NCI-H1048 (cell line): ENCODE results near the gene RNASE7.

Source experiments
- DNase-seq: peaks from one replicate; lab custom pipeline; 2025; lab: John Stamatoyannopoulos, UW

The RNASE7 gene

DNA sequence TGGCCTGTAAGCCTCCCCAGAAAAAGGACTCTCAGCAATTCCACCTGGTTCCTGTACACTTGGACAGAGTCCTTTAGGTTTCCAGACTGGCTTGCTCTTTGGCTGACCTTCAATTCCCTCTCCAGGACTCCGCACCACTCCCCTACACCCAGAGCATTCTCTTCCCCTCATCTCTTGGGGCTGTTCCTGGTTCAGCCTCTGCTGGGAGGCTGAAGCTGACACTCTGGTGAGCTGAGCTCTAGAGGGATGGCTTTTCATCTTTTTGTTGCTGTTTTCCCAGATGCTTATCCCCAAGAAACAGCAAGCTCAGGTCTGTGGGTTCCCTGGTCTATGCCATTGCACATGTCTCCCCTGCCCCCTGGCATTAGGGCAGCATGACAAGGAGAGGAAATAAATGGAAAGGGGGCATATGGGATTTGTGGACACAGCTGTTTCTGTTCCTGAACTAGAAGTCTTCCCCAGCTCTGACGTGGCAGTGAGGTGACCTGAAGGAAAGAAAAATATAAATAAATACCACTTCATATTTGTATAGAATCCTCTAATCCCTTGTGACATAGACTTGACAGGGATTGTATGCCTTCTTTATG lies 1.3 kb downstream of the RNASE7 start:
- DNase-seq: no peak

DNA sequence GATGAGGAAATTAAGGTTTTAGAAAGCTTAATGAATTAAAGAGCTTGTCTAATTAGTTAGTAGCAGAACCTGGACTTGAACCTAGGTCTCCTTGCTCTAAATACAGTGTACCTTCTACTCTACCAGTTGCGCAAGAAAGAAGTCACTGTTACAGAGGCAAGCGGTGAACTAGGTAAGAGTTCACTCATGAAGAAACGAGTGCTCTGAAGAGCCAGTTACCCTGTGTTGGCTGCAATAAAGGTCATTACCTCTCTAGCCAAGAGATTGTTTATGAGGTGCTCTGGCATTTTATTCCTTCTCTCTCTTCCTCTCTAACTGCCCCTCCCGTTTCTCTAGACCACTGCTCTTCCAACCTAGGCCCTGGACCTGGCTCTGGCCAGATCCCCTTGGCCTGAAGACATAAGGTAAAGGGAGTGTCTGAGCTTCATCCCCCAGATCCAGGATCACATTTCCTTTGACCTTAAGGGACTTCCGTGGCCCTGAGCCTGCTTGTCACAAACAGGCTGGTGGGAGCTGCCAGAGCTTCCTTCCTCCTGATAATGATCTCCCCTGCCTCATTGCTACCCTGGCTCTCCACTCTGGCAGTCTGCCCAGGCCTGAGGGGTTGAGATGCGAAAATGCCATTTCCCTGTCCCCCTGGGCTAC lies 1.9 kb downstream of the RNASE7 start:
- no peak for DNase-seq

DNA sequence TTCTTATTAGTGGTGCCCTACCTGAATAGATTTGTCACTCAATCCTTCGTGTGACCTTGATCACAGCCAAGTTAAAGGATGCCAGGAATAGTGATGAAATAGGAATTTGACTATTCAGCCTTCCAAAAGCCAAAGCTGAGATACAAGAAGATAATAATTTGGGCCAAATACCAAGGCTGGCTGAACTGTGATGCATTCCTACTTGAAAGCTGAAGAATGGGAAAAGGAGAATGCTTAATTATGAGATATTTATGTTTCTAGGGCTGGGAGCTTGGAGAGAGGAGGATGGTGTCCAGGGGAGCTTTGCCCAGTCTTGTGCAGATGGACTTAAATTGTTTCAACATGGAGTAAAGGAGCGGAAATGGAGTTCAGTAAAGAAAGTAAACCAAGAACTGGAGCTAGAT lies 5.2 kb downstream of the RNASE7 start:
- DNase-seq: no peak

DNA sequence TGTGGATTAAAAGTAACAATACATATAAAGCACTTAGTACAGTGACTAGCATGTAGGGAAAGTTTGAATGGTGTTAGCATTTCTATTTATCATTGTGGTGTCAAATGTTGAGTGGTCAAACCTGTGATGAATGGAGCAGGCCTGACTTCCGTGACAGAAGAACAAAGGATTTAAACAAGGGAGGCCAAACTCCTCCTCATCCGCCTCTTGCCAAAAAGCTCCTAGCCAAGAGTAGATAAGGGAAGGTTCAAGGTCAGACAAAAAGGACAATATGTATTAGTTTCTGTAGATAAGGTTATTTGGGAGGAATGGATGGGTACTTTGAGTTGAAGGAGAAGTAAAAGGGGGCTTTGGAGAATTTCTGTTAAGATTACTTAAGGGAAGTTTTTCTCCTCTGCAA lies 6.5 kb downstream of the RNASE7 start:
- no peak for DNase-seq

DNA sequence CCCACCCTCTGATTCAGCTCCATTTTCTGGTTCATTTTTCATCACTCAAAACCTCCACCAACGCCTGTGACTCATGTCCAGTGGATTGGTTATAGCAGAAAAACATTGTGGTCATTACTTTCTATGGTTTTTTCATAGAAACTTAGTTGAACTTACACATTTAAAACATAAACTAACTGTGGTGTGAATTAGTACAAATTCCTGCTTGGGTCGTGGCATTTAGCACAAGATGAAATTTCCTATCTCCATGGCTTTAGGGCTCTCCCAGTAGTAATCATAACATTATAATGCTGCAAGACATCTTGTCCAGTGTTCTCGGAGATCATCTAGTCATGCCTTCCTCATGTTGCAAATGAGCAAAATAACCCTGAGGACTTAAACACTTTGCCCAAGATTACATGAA lies 7.1 kb downstream of the RNASE7 start:
- no peak for DNase-seq

DNA sequence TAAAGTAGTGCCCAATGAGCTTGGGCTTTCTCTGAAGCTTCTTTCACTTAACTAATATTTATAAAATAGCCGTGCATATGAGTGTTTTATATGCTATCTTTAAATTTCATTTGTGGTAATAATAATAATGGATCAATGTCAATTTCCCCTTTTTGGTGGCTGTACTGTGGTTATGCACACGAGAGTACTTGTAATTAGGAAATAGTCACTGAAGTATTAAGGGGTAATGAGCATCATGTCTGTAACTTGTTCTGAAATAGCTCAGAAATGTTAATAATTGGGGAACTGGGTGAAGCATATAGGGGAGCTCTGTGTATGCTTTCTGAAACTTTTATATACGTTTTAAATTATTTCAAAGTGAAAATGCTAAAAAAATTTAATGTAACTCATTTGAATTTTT lies 8.4 kb downstream of the RNASE7 start:
- DNase-seq: no peak

DNA sequence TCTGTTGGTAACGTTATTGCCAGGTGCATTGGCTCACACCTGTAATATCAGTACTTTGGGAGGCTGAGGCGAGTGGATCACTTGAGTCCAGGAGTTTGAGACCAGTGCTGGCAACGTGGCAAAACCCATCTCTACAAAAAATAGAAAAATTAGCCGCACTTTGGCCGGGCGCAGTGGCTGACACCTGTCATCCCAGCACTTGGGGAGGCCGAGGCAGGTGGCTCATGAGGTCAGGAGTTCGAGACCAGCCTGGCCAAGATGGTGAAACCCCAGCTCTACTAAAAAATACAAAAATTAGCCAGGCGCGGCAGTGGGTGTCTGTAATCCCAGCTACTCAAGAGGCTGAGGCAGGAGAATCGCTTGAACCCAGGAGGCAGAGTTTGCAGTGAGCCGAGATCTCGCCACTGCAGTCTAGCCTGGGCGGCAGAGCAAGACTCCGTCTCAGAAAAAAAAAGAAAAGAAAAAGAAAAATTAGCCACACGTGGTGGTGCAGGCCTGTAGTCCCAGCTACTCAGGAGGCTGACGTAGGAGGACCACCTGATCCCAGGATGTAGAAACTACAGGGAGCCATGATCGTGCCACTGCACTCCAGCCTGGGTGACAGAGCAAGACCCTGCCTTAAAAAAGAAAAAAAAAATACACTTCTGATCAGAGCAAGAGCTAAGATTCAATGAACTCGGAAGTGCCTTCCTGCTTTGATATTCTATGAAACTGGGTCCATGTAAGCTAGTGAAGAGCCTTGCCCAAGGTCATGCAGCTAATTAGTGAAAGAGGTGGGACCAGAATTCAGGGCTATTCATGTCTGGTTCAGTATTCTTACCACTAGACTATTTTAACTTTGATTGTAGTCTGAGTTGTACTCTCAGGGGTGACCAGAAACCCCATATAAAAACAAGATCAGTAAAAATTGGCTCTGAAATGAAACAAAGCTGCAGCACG lies 11.3 kb downstream of the RNASE7 start:
- DNase-seq: no peak

DNA sequence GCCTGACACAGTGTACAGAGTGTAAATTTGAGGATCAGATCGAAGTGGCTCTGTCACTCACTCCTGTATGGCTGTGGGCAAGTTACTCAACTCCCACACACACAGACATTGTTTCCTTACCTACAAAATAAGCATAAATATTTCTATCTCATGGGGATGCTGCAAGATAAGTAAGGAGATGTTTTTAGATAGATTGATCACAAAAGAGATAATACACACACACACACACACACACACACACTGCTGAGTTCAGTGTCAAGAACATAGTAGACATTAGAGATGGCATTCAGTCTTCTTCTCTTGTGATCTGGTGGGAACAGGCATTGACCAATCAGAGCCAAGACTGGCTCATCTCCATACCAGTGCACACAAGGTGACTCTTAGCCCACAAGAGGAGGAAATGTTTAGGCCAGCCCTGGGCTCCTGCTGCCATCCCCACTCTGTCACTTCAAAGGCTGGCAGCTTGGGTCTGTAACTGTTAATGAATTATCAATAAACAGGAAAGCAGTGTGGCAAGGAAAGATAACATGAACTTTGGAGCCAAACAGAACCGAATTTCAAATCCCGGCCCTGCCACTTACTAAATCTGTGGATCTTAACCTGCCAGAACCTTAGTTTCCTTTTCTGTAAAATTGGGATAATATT lies 12.1 kb downstream of the RNASE7 start:
- no peak for DNase-seq

DNA sequence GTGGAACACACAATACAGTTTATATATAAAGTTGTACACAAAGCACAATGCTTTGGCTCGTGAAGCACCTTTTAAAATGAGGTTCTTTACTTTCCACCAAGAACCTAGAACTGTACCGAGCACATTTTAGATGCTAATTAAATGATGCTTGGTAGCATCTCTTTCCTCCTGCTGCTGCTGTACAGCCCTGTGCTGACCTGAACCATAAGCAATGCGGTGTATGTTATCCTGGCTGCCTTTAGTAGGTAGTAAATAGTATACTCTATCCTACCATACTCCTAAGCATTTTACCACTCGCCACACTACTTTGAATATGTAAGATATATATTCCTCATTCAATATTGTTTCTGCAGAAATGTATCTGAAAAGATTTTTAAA lies 12.6 kb downstream of the RNASE7 start:
- DNase-seq: no peak

DNA sequence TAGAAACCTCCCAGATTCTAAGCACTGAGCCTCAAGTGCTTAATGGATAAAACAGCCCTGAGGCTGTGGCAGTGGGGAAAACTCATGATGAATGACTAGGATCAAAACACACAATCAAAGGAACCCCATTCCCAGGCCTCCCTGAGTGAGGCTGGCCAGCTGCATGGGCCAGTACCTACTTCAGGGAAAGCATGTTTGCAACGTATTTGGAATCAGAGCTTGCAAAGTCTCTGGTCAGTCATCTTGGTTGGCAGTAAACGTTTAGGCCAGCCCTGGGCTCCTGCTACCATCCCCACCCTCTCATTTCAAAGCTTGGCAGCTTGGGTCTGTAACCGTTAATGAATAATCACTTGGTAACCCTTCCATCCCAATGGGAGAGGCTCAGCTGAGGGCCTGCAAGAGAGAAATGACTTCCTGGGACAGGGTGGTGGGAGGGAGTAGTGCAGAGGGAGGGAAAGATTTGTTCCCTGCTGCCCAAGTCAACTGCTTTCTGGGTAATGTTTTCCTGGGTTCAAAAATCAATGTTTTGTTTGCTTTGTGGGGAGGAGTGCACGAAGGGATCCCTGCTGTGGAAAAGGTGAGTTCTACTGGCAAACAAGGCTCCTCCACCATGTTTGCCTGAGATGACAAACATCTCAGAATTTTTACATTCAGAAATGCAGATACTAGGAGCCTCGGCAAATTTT lies 13.4 kb downstream of the RNASE7 start:
- no peak for DNase-seq

DNA sequence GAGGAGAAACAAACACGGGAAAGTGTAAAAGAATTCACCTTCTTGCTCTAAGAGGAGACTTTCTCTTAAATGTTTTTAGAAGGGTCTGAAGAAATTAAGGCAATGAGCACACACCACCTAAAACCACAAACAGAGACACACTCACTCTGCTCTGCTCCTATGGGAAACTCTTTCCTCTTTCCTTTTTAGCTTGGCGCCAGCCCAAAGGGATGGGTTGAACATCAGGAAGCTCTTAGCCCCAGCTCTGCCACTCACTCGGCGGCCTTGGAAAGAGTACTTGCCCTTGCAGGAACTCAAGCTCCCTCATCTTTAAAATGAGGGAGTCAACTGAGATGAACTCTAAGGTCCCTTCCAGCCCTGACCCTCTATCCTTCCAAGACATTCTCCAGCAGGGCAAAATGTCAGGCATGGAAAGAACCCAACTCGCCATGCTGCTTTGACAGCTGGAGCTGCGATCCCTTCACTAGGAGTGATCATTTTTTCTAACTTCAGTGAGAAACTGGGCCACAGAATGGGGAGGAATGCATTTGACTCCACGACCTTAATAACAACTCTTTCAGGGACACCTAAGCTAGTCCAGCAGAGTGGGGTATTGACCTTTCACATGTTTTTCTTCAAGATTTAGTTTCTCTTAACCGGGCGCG lies 14.5 kb downstream of the RNASE7 start:
- no peak for DNase-seq

DNA sequence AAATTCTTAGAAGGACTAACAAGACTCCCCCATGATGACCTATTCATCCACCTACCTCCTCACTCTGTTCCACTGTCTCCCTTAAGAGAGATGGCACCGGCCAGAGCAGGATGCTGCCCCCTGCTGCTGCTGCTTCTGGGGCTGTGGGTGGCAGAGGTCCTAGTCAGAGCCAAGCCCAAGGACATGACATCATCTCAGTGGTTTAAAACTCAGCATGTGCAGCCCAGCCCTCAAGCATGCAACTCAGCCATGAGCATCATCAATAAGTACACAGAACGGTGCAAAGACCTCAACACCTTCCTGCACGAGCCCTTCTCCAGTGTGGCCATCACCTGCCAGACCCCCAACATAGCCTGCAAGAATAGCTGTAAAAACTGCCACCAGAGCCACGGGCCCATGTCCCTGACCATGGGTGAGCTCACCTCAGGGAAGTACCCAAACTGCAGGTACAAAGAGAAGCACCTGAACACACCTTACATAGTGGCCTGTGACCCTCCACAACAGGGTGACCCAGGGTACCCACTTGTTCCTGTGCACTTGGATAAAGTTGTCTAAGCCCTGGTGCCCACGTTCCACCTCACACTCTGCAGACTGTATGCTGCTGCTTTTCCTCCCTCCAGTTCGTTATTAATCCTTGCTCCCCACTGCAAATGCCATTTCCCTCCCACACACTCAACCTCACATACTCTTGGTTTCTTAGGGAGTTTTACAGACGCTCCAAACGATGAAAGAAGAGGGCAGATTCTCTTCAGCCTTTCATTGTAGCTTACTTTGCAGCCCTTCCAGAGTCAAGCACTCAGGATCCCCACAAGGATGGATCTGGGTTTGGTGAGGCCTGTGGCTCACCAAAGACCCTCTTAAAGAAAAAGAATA lies 15.9 kb downstream of the RNASE7 start, which contains the start of gene RNASE8:
Gene RNASE8 (plus strand): TSS at position 20 of the 873 bp plus-strand sequence. CDS start 71 bp downstream, at position 91.
- no peak for DNase-seq

DNA sequence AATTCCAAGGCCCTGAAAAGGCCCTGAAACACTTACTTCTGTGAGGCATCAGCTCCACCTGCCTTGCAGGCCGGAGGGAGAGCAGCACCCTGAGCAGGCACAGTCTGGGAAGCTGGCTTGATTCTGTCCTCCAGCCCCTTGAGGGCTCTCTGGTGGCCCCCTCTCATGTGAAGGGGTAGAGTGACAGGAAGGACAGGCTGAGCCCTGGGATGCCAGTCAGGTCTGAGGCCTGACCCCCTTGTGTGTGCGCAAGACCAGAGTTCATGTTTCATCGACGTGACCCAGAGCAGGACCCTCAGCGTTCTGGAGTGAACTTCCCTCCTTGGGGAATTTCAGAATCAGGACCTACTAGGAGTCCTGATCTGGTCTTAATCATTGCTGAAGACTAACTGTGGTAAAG lies 16.7 kb downstream of the RNASE7 start:
- DNase-seq: no peak

DNA sequence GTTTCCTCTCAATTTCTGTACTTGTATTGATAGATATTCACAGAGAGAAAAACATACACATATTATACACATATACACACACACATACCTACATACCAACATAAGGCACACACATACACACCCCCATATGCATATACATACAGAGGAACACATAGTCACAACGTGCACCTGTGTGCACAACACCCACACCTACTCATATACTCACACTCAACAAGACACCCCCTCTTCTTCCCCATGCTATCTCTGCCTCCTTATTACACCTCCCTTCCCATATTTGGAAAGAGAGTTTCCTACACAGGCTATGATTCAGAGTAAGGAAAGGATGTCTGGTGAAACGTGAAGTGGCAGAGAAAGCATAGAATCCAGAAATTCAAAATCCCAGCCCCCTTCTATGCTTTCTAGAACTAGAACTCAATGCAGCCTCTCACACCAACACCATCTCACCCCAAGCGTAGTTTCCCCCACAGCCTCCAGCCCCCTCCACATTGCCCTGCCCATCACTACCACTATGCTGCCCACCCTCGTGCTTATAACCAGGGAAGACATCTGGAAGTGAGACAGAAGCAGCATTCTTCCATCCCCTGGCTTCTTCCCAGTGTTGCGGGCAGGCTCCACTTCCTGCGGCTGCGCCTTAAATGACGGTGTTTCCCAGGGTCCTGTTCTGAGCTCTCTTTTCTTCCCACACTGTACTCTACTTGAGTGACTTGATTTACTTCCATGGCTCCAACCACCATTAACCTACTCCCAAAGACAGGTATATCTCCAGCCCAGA lies 17.9 kb downstream of the RNASE7 start:
- DNase-seq: no peak

DNA sequence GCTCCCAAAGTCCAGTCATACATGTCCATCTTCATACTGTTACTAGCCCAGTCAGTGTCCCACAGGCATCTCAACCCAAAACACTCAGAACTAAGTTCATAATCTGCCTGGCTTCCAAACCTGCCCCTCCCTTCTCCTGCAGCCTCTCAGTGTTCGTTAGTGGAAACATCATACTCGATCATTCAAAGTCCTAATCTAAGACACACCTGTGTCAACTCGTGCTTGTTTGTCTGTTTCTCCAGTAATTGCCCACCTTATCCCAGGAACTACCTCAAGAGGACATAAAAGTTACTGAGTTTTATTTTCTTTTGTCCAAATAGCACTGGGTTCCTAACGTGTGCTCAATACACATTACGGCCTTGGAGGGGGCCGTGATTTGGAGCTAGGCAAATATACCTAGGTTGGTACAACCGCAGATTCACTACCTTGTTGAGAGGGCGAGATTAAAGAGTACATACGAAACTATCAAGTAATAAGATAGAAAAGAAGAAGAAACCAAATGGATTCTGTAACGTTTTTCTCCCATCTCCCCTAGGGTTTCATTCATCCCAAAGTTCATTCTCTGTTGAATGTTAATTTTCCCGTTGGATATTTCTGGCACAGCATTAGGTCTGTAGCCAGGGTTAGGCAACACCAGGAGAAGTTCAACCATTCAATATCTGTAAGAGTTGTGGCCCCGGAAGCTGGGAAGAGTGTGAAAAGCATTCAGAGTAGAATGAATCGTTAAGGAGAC lies 18.6 kb downstream of the RNASE7 start:
- DNase-seq: no peak

DNA sequence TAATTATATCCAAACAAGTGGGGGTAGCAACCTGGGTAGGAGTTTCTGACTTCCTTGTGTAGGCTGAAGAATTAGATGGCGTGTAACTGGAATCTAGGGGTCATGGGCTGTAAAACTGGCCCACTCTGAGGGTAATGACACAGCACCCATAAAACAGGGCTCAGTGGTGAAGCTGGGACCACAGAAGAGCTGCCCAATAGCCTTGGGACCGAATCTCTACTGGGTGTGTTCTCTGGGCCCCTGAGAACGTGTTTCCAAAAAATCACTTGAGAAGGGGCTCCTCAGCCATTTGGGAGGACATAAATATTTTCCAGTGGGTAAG lies 19.1 kb downstream of the RNASE7 start:
- no peak for DNase-seq

DNA sequence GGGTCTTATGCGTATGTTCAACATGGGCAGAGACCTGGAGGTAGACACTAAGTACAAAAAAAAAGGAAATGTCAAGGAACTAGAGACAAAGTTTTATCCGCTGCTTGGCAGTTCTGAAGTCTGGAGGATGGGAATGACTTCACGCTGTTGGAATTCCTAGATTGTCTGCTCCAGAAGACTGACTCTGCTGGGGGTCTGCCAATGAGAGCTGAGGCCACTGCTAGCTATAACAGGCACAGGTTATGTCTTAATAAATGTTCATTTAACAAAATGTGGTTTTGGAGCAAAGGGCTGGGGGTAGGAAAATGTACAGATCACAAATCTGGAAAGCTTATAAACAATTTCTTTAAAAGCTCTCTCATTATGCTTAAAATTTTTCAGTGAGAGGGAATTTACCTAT lies 21.3 kb downstream of the RNASE7 start:
- no peak for DNase-seq

DNA sequence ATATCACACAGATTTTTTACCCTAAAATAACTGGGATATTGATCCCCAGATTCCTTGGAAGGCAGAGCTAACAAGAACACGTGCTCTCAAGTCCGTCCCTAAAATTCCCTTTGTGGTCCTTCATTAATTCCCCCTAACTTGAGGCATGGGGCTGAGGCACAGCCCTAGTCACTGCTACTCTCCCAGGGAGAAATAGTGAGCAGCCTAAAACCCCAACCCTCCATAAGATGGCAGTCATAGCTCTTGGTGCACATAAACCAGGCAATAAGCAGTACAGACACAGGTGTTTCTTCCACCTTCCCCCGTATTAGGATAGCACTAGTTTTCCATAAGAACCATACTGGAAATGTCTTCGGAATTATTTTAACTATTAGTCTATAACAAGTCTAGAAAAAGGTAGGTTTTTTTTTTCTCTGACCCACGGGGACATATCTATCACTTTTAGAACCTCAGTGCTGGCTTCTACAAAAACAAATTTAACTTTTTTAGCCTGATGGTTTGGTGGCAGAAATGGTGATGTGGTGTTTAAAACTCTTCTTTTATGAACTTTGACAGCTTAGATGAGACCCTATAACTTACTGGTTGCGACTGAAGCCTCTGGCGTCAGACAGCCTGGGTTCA lies 24.8 kb downstream of the RNASE7 start:
- DNase-seq: no peak
